ENCODE data around the gene USP19.

The USP19 gene

DNA sequence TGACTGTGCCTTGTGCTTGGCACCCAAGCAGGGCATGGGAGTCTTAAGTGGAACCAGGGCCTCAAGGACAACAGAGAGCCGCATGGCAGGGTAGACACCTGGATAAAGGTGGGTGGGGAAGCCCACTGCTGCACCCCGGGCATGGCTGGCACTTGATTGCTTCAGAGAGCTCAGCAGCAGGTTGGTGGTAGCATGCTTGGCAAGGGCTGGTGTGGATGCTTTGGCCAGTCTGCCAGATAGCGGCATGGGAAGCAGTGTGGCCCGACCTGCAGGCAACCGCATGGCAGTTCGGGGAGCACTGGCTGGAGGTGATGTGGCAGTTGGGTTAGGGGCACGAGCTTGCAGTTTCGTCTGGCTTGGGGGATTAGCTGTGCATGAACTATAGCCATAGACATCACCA is 43.0 kb upstream of the USP19 start:
- Mint-ChIP-seq H3K36me3 (ENCODE audit: low read depth) (peaks cover 20% of the 10 kb centered on the region), H3K27me3 (ENCODE audit: low read depth, poor library complexity) (peaks cover 8% of the 10 kb centered on the region), H3K4me1 (peaks cover 18% of the 10 kb centered on the region), H3K4me3 (peak overlapping the region; percentile 20), H3K9me3 (no peaks in the 10 kb centered on the region), H3K27ac (no peak overlapping the region)
- no peak for DNase-seq
- TF ChIP-seq, protein P1, sequence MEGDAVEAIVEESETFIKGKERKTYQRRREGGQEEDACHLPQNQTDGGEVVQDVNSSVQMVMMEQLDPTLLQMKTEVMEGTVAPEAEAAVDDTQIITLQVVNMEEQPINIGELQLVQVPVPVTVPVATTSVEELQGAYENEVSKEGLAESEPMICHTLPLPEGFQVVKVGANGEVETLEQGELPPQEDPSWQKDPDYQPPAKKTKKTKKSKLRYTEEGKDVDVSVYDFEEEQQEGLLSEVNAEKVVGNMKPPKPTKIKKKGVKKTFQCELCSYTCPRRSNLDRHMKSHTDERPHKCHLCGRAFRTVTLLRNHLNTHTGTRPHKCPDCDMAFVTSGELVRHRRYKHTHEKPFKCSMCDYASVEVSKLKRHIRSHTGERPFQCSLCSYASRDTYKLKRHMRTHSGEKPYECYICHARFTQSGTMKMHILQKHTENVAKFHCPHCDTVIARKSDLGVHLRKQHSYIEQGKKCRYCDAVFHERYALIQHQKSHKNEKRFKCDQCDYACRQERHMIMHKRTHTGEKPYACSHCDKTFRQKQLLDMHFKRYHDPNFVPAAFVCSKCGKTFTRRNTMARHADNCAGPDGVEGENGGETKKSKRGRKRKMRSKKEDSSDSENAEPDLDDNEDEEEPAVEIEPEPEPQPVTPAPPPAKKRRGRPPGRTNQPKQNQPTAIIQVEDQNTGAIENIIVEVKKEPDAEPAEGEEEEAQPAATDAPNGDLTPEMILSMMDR (IDR thresholded peaks at IDR 0.05), result no peak

DNA sequence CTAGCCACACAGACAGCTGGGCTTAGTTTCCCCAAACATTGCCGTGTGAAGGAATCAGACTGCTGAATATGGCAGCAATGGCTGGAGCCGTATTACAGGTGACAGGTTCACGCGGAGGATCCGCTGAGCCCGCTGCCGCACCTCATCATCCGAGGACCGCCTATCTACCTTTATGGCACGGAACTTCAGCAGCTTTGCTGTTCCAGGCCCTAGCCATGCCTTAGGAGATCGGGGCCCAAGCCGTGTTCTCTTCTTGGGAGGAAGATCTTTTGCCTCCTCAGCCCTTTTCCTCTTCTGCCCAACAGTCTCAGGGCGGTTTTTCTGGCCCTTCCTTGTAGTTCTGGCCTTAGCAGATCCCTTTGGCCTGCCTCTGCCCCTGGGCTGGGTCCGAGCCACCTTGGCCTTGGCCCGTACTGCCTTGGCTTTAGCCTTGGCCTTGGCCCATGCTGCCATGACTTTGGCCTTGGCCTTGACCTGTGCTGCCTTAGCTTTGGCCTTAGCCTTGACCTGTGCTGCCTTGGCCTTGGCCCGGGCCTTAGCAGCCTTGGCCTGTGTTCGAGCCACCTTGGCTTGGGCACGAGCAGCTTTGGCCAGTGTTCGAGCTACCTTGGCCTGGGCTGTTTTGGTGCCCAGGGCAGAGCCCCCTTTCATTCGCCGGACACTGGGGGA is 42.3 kb upstream of the USP19 start:
- Mint-ChIP-seq H3K27me3 (ENCODE audit: low read depth, poor library complexity) (peaks cover 4% of the 10 kb centered on the region), H3K27ac (no peak overlapping the region), H3K4me1 (peaks cover 24% of the 10 kb centered on the region), H3K4me3 (no peak overlapping the region), H3K9me3 (no peaks in the 10 kb centered on the region), H3K36me3 (ENCODE audit: low read depth) (peaks cover 20% of the 10 kb centered on the region)
- no peak for DNase-seq
- TF ChIP-seq, protein P1 (IDR thresholded peaks at IDR 0.05), result no peak

DNA sequence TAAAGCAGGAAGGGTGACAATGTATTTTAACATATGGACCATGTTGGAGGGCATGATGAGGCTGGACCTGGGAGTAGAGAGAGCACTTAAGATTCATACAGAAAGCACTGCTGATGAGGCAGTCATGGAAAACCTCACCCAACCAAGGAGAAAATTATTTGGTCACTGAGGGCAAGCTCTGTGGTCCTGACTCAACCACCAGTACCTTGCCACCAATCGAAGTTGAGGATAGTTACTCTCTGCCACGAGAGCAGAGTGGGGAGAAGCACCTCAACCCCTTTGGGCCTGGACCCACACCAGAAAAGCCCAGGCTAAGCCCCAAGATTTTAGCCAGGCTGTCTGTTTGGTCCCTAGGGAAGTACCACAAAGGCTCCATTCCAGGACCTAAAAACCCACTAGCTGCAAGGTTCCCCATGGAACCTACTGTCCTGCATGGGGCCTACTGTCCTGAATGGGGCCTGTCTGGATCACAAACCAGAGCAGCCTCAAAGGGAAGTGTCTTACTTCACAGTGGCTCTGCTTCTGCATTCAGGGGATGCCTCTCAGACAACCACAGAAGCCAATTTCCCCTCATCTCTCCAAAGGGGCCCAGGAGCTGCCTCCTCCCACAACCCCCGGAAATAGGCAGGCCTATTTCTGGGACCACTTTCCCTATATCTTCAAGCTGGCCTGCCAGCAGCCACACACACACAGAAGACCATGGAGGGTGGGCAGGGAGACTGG is 41.3 kb upstream of the USP19 start:
- Mint-ChIP-seq H3K36me3 (ENCODE audit: low read depth) (peaks cover 20% of the 10 kb centered on the region), H3K9me3 (no peaks in the 10 kb centered on the region), H3K4me3 (no peak overlapping the region), H3K27me3 (ENCODE audit: low read depth, poor library complexity) (no peaks in the 10 kb centered on the region), H3K4me1 (peaks cover 24% of the 10 kb centered on the region), H3K27ac (no peak overlapping the region)
- no peak for DNase-seq
- TF ChIP-seq, protein P1 (IDR thresholded peaks at IDR 0.05), result no peak

DNA sequence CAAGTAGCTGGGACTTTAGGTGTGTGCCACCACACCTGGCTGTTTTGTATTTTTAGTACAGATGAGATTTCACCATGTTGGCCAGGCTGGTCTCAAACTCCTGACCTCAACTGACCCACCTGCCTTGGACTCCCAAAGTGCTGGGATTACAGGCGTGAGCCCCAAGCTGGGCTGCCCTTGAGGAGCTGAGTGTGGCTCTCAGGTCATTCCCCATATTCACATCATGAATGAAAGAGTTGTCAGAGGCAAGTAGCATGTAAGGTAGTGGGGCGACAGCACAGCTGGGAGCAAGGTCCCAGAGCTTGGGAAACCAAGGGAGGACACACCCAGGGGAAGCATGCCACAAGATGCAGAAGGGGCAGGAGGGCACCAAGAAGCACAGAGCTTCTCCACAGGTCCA is 40.6 kb upstream of the USP19 start:
- Mint-ChIP-seq H3K27me3 (ENCODE audit: low read depth, poor library complexity) (no peaks in the 10 kb centered on the region), H3K4me1 (peaks cover 24% of the 10 kb centered on the region), H3K9me3 (no peaks in the 10 kb centered on the region), H3K27ac (no peak overlapping the region), H3K36me3 (ENCODE audit: low read depth) (peaks cover 20% of the 10 kb centered on the region), H3K4me3 (no peak overlapping the region)
- no peak for DNase-seq
- TF ChIP-seq, protein P1 (IDR thresholded peaks at IDR 0.05), result no peak

DNA sequence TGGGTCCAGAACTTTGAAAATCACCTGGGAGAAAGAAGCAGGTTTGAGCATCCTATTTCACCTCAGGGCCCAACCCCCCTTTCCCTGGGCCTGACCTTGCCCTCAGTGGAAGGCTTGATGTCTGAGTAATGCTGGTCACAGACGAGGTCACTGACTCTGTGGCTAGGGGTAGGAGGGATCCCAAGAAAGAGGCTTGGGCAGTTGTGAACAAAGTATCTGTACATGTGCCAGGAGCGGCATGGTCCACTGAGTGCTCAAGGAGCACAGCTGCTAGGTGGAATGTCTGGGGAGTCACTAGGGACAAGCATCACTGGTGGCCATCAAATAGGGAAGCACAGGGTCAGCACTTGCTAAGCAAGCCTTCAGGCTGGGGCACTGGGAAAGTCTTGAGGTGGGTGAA is 38.2 kb upstream of the USP19 start:
- H3K27me3 Mint-ChIP-seq (ENCODE audit: low read depth, poor library complexity), result no peaks in the 10 kb centered on the region
- TF ChIP-seq, protein P1 (IDR thresholded peaks at IDR 0.05), result no peak
- no peak for DNase-seq
- peak overlapping the region; percentile 87 for H3K27ac Mint-ChIP-seq
- no peak overlapping the region for H3K4me3 Mint-ChIP-seq
- H3K4me1 Mint-ChIP-seq, result peaks cover 10% of the 10 kb centered on the region
- H3K9me3 Mint-ChIP-seq, result no peaks in the 10 kb centered on the region
- peaks cover 7% of the 10 kb centered on the region for H3K36me3 Mint-ChIP-seq (ENCODE audit: low read depth)
